CD14-positive monocyte (primary cell): ENCODE measurements around the gene CTTN. TPM values are rescaled to one million over a fixed set of nuclear protein-coding genes. Genes with fewer than 3 reads are reported as not detected.

ENCODE experiments used
- DNase-seq, 3 donors: peaks; one replicate each; pipeline ENCODE4 v3.0.0-alpha.2; 2011 to 2022
- H2AFZ ChIP-seq: 2 replicates; pipeline ENCODE4 v1.6.0; 2012; ENCODE audit warnings: mild to moderate bottlenecking, low read depth, low read length, inconsistent platforms; ENCODE audit not compliant: insufficient read depth, poor library complexity, severe bottlenecking
- H3K27ac ChIP-seq, 2 donors: 1 replicate in 1 of 2; 2 replicates in 1 of 2; pipeline ENCODE4 v1.5.1; 2012 to 2013; ENCODE audit warnings: low read length in 2 of 2, control low read depth in 1 of 2, inconsistent platforms in 1 of 2, low read depth in 1 of 2, mild to moderate bottlenecking in 1 of 2
- H3K27me3 ChIP-seq, 2 donors: one replicate each; pipeline versions ENCODE4 v1.6.0 to v1.6.1; 2011 to 2013; ENCODE audit warnings: low read length in 2 of 2; ENCODE audit not compliant: control insufficient read depth in 2 of 2, insufficient read depth in 2 of 2
- H3K36me3 ChIP-seq, 2 donors: replicated peaks in 1 of 2; 1 replicate in 1 of 2; 2 replicates in 1 of 2; pipeline versions ENCODE4 v1.5.1 to v1.6.1; 2012 to 2013; ENCODE audit warnings: low read length in 2 of 2, control low read depth in 1 of 2, inconsistent platforms in 1 of 2, mild to moderate bottlenecking in 1 of 2; ENCODE audit not compliant: insufficient read depth in 2 of 2, control insufficient read depth in 1 of 2
- H3K4me1 ChIP-seq, 2 donors: 1 replicate in 1 of 2; 2 replicates in 1 of 2; pipeline versions ENCODE4 v1.5.1 to v1.6.1; 2012 to 2013; ENCODE audit warnings: low read length in 2 of 2, control low read depth in 1 of 2, inconsistent platforms in 1 of 2, mild to moderate bottlenecking in 1 of 2, moderate library complexity in 1 of 2; ENCODE audit not compliant: insufficient read depth in 2 of 2, control insufficient read depth in 1 of 2
- H3K4me2 ChIP-seq: replicated peaks from 2 replicates; pipeline ENCODE3; 2012; ENCODE audit warnings: low read length, moderate library complexity, mild to moderate bottlenecking; ENCODE audit not compliant: poor library complexity, severe bottlenecking; ENCODE audit errors: extremely low read depth
- H3K4me3 ChIP-seq, 3 experiments: fragments of 200-600 bp in 1 of 3; sonication (generic) in 1 of 3; replicated peaks in 1 of 3; 1 replicate in 2 of 3; 2 replicates in 1 of 3; pipeline ENCODE4 v1.5.1; 2011 to 2013; ENCODE audit warnings: low read length in 3 of 3, mild to moderate bottlenecking in 3 of 3, control low read depth in 2 of 3, low read depth in 2 of 3, inconsistent platforms in 1 of 3, moderate library complexity in 1 of 3
- H3K79me2 ChIP-seq: 2 replicates; pipeline ENCODE4 v1.6.0; 2012; ENCODE audit warnings: mild to moderate bottlenecking, control low read depth, inconsistent platforms, low read length, moderate library complexity; ENCODE audit not compliant: insufficient read depth
- H3K9ac ChIP-seq: 2 replicates; pipeline ENCODE4 v1.6.0; 2017; ENCODE audit warnings: low read length, mild to moderate bottlenecking; ENCODE audit not compliant: insufficient read depth, poor library complexity, severe bottlenecking
- H3K9me3 ChIP-seq, 2 donors: replicated peaks in 1 of 2; 1 replicate in 1 of 2; 2 replicates in 1 of 2; pipeline versions ENCODE4 v1.5.1 to v1.6.1; 2012 to 2013; ENCODE audit warnings: low read length in 2 of 2, control low read depth in 1 of 2; ENCODE audit not compliant: control insufficient read depth in 1 of 2, insufficient read depth in 1 of 2
- H4K20me1 ChIP-seq: 2 replicates; pipeline ENCODE4 v1.6.0; 2012; ENCODE audit warnings: mild to moderate bottlenecking, low read length, control low read depth, moderate library complexity; ENCODE audit not compliant: insufficient read depth
- H3K27ac Mint-ChIP-seq, 7 donors: one replicate each; pipeline ENCODE4 v1.8.0; 2020; ENCODE audit warnings: mild to moderate bottlenecking in 7 of 7, mixed read lengths in 7 of 7, moderate library complexity in 6 of 7, inconsistent platforms in 2 of 7
- H3K27me3 Mint-ChIP-seq, 3 donors: one replicate each; pipeline ENCODE4 v1.8.0; 2021 to 2022; ENCODE audit warnings: low read depth in 3 of 3, mild to moderate bottlenecking in 3 of 3, mixed read lengths in 3 of 3, moderate library complexity in 3 of 3, inconsistent platforms in 1 of 3
- H3K36me3 Mint-ChIP-seq, 2 donors: one replicate each; pipeline ENCODE4 v1.8.0; 2020; ENCODE audit warnings: mixed read lengths in 2 of 2, inconsistent platforms in 1 of 2, mild to moderate bottlenecking in 1 of 2
- H3K4me1 Mint-ChIP-seq: one replicate; pipeline ENCODE4 v1.8.0; 2020; ENCODE audit warnings: mild to moderate bottlenecking, mixed read lengths
- H3K4me3 Mint-ChIP-seq, 2 donors: one replicate each; pipeline ENCODE4 v1.8.0; 2020; ENCODE audit warnings: mild to moderate bottlenecking in 2 of 2, mixed read lengths in 2 of 2, moderate library complexity in 1 of 2
- H3K9me3 Mint-ChIP-seq, 7 donors: one replicate each; pipeline ENCODE4 v1.8.0; 2020 to 2022; ENCODE audit warnings: mixed read lengths in 7 of 7, mild to moderate bottlenecking in 6 of 7, moderate library complexity in 6 of 7, inconsistent platforms in 2 of 7
- WGBS: methylation state at CpG from one replicate; pipeline ENCODE4 v1.1.5; 2013; ENCODE audit warnings: missing lambda C conversion rate; ENCODE audit not compliant: insufficient coverage; 5-methylcytosine and 5-hydroxymethylcytosine counted together
- intact Hi-C, 2 donors: fragments of 100-400 bp; cut with micrococcal nuclease; formaldehyde crosslinking; loops; one replicate each; pipeline versions ENCODE4 v1.15.0 to v1.15.1; 2023
- polyA plus RNA-seq, 3 donors: library from polyadenylated mRNA; depleted of rRNA in 1 of 3; unstranded in 2 of 3; stranded (reverse) in 1 of 3; fragments of 300-500 nt in 2 of 3; fragments of >200 nt in 1 of 3; fragmentation: Illumina TruSeq in 2 of 3; gene quantifications; 1 replicate in 2 of 3; 2 replicates in 1 of 3; pipeline ENCODE4 v1.2.3, GENCODE V29; 2012 to 2021
- TF ChIP-seq, protein P1 (sequence below): fragments of 200-600 bp; IDR thresholded peaks from one replicate; pipeline ENCODE4 v1.8.0; 2022; ENCODE audit warnings: antibody characterized with exemption, mild to moderate bottlenecking

CTTN gene
- polyA plus RNA-seq, 3 donors = 0.05 to 0.11 TPM; not detected in 1

DNA sequence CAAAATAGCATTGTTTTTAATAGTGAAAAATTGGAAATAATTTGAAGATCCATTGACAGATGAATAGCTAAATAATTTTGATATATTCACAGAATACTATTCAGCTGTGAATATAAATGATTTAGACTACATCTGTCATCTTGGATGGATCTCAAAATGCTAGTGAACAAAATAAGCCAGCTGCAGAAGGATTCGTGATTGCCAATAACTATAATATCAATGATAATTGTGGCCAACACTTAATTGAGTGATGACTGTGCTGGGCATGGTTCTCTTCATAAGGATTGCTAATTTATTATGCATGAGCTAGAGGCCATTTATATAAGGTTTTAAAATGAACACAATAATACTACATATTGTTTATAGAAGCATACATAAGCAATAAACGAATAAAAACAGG, 60.4 kb downstream of the CTTN start:
- WGBS = 86% methylated on average over 1 of the region's 2 CpGs
- no peak overlapping the region for H3K4me3 ChIP-seq
- no peak overlapping the region for H3K27ac Mint-ChIP-seq
- H4K20me1 ChIP-seq = no peaks in the 10 kb centered on the region
- H3K4me3 Mint-ChIP-seq = no peak overlapping the region
- no peak for DNase-seq
- no peaks in the 10 kb centered on the region for H3K9me3 ChIP-seq
- intact Hi-C loops = no loop called here
- H3K79me2 ChIP-seq = no peaks in the 10 kb centered on the region
- H3K4me1 Mint-ChIP-seq = no peaks in the 10 kb centered on the region
- H2AFZ ChIP-seq = no peak overlapping the region
- TF ChIP-seq, protein P1, sequence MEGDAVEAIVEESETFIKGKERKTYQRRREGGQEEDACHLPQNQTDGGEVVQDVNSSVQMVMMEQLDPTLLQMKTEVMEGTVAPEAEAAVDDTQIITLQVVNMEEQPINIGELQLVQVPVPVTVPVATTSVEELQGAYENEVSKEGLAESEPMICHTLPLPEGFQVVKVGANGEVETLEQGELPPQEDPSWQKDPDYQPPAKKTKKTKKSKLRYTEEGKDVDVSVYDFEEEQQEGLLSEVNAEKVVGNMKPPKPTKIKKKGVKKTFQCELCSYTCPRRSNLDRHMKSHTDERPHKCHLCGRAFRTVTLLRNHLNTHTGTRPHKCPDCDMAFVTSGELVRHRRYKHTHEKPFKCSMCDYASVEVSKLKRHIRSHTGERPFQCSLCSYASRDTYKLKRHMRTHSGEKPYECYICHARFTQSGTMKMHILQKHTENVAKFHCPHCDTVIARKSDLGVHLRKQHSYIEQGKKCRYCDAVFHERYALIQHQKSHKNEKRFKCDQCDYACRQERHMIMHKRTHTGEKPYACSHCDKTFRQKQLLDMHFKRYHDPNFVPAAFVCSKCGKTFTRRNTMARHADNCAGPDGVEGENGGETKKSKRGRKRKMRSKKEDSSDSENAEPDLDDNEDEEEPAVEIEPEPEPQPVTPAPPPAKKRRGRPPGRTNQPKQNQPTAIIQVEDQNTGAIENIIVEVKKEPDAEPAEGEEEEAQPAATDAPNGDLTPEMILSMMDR = no peak
- H3K9ac ChIP-seq = no peak overlapping the region
- peaks cover 8 to 24% (median 19%) of the 10 kb centered on the region in 3 donors for H3K27me3 Mint-ChIP-seq
- H3K36me3 ChIP-seq = no peaks in the 10 kb centered on the region
- no peaks in the 10 kb centered on the region for H3K36me3 Mint-ChIP-seq
- no peak overlapping the region for H3K27ac ChIP-seq
- peaks cover 0 to 5% (median 1%) of the 10 kb centered on the region in 7 donors for H3K9me3 Mint-ChIP-seq
- no peaks in the 10 kb centered on the region for H3K4me1 ChIP-seq
- H3K27me3 ChIP-seq = no peaks in the 10 kb centered on the region
- no peak overlapping the region for H3K4me2 ChIP-seq

DNA sequence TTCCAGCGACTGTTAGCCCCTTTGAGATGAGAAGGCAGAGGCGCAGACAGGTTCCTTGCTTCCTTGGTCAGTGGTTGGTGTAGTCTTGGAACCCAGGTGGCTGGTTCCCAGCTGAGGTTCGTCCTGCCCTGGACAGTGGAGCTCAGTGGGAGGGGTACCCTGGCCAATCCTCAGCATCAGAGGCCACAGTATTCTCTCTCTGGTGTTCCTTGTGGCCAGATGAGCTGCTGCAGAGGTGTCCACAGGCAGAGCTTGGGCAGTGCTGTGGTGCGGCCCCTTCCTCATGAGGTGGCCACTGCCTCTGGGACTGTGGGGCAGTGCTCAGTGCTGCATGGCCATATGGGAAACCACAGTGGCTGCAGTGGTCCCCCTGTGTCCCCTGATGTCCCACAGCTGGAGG, 61.8 kb downstream of the CTTN start:
- no peaks in the 10 kb centered on the region for H4K20me1 ChIP-seq
- H3K27me3 ChIP-seq = no peaks in the 10 kb centered on the region
- H3K9me3 ChIP-seq = no peaks in the 10 kb centered on the region
- H3K27ac Mint-ChIP-seq = no peak overlapping the region
- no peak overlapping the region for H3K4me3 Mint-ChIP-seq
- no peaks in the 10 kb centered on the region for H3K4me1 ChIP-seq
- intact Hi-C loops = loop anchor here in 1 of 2 donors (10.0 kb wide), 1 partner anchor 295 kb away; no protein-coding TSS in a partner anchor
- no peaks in the 10 kb centered on the region for H3K79me2 ChIP-seq
- H3K4me2 ChIP-seq = no peak overlapping the region
- no peak overlapping the region for H2AFZ ChIP-seq
- no peak for DNase-seq
- no peak overlapping the region for H3K9ac ChIP-seq
- H3K27me3 Mint-ChIP-seq = peaks cover 2 to 19% (median 14%) of the 10 kb centered on the region in 3 donors
- H3K9me3 Mint-ChIP-seq = peaks cover 0 to 2% (median 0%) of the 10 kb centered on the region in 7 donors
- H3K36me3 ChIP-seq = no peaks in the 10 kb centered on the region
- WGBS = 89% methylated on average over 4 of the region's 4 CpGs
- no peak overlapping the region for H3K27ac ChIP-seq
- TF ChIP-seq, protein P1 = no peak
- no peaks in the 10 kb centered on the region for H3K4me1 Mint-ChIP-seq
- H3K4me3 ChIP-seq = no peak overlapping the region
- no peaks in the 10 kb centered on the region for H3K36me3 Mint-ChIP-seq
